Dendritic cell treated with granulocyte-macrophage colony-stimulating factor and Interleukin-4, amounts not matched to agents 40 ng/mL and 50 ng/mL, for 4 days (primary cell): ENCODE data around the gene CLRN1.

ENCODE experiments used
- H3K27ac Mint-ChIP-seq: one replicate; pipeline ENCODE4 v1.8.0; 2022; ENCODE audit warnings: mild to moderate bottlenecking, mixed read lengths
- H3K27me3 Mint-ChIP-seq: one replicate; pipeline ENCODE4 v1.8.0; 2022; ENCODE audit warnings: mild to moderate bottlenecking, mixed read lengths
- H3K36me3 Mint-ChIP-seq: one replicate; pipeline ENCODE4 v1.8.0; 2022; ENCODE audit warnings: low read depth, mixed read lengths
- H3K4me1 Mint-ChIP-seq: one replicate; pipeline ENCODE4 v1.8.0; 2022; ENCODE audit warnings: low read depth, mixed read lengths
- H3K4me3 Mint-ChIP-seq: one replicate; pipeline ENCODE4 v1.8.0; 2022; ENCODE audit warnings: mild to moderate bottlenecking, moderate library complexity, mixed read lengths
- H3K9me3 Mint-ChIP-seq: one replicate; pipeline ENCODE4 v1.8.0; 2022; ENCODE audit warnings: mixed read lengths
- intact Hi-C: fragments of 100-400 bp; cut with micrococcal nuclease; formaldehyde crosslinking; loops from one replicate; pipeline ENCODE4 v1.15.0; 2022

The CLRN1 gene

GRCh38 chr3:150921209-150921608, 51.3 kb downstream of the CLRN1 start:
- no peak overlapping the region for H3K4me3 Mint-ChIP-seq
- H3K4me1 Mint-ChIP-seq: peaks cover 12% of the 10 kb centered on the region
- intact Hi-C loops: no loop called here
- no peaks in the 10 kb centered on the region for H3K36me3 Mint-ChIP-seq
- H3K27me3 Mint-ChIP-seq: peaks cover 2% of the 10 kb centered on the region
- no peaks in the 10 kb centered on the region for H3K9me3 Mint-ChIP-seq
- no peak overlapping the region for H3K27ac Mint-ChIP-seq

- peaks cover 2% of the 10 kb centered on the region for H3K27me3 Mint-ChIP-seq
- no peaks in the 10 kb centered on the region for H3K9me3 Mint-ChIP-seq
- intact Hi-C loops: no loop called here
- H3K27ac Mint-ChIP-seq: no peak overlapping the region
- H3K36me3 Mint-ChIP-seq: no peaks in the 10 kb centered on the region
- H3K4me1 Mint-ChIP-seq: peaks cover 2% of the 10 kb centered on the region
- no peak overlapping the region for H3K4me3 Mint-ChIP-seq
Observed at GRCh38 chr3:150920236-150920635, 52.3 kb downstream of the CLRN1 start.

- intact Hi-C loops: no loop called here
- peaks cover 2% of the 10 kb centered on the region for H3K27me3 Mint-ChIP-seq
- H3K27ac Mint-ChIP-seq: no peak overlapping the region
- H3K36me3 Mint-ChIP-seq: no peaks in the 10 kb centered on the region
- peaks cover 6% of the 10 kb centered on the region for H3K4me1 Mint-ChIP-seq
- H3K4me3 Mint-ChIP-seq: no peak overlapping the region
- H3K9me3 Mint-ChIP-seq: no peaks in the 10 kb centered on the region
Observed at GRCh38 chr3:150917951-150918350, 54.6 kb downstream of the CLRN1 start.

- Mint-ChIP-seq H3K4me3 (no peak overlapping the region), H3K27ac (no peak overlapping the region), H3K4me1 (peaks cover 20% of the 10 kb centered on the region), H3K9me3 (no peaks in the 10 kb centered on the region), H3K36me3 (no peaks in the 10 kb centered on the region), H3K27me3 (no peaks in the 10 kb centered on the region)
- intact Hi-C loops: no loop called here
Observed at GRCh38 chr3:150913133-150913922, 59.2 kb downstream of the CLRN1 start.

- no peak overlapping the region for H3K27ac Mint-ChIP-seq
- intact Hi-C loops: no loop called here
- no peaks in the 10 kb centered on the region for H3K9me3 Mint-ChIP-seq
- no peak overlapping the region for H3K4me3 Mint-ChIP-seq
- H3K36me3 Mint-ChIP-seq: no peaks in the 10 kb centered on the region
- peaks cover 2% of the 10 kb centered on the region for H3K27me3 Mint-ChIP-seq
- H3K4me1 Mint-ChIP-seq: peaks cover 20% of the 10 kb centered on the region
Observed at GRCh38 chr3:150912501-150912900, 60.0 kb downstream of the CLRN1 start.

- H3K27ac Mint-ChIP-seq: no peak overlapping the region
- no peaks in the 10 kb centered on the region for H3K36me3 Mint-ChIP-seq
- peaks cover 2% of the 10 kb centered on the region for H3K27me3 Mint-ChIP-seq
- H3K4me1 Mint-ChIP-seq: peaks cover 20% of the 10 kb centered on the region
- intact Hi-C loops: no loop called here
- H3K9me3 Mint-ChIP-seq: no peaks in the 10 kb centered on the region
- H3K4me3 Mint-ChIP-seq: no peak overlapping the region
Observed at GRCh38 chr3:150911771-150912170, 60.8 kb downstream of the CLRN1 start.

- peaks cover 2% of the 10 kb centered on the region for H3K27me3 Mint-ChIP-seq
- no peaks in the 10 kb centered on the region for H3K36me3 Mint-ChIP-seq
- H3K27ac Mint-ChIP-seq: no peak overlapping the region
- H3K4me1 Mint-ChIP-seq: peaks cover 7% of the 10 kb centered on the region
- intact Hi-C loops: no loop called here
- H3K4me3 Mint-ChIP-seq: no peak overlapping the region
- no peaks in the 10 kb centered on the region for H3K9me3 Mint-ChIP-seq
Observed at GRCh38 chr3:150906461-150906860, 66.1 kb downstream of the CLRN1 start.

- no peak overlapping the region for H3K4me3 Mint-ChIP-seq
- H3K27ac Mint-ChIP-seq: no peak overlapping the region
- intact Hi-C loops: no loop called here
- peaks cover 7% of the 10 kb centered on the region for H3K4me1 Mint-ChIP-seq
- H3K36me3 Mint-ChIP-seq: no peaks in the 10 kb centered on the region
- peaks cover 2% of the 10 kb centered on the region for H3K27me3 Mint-ChIP-seq
- H3K9me3 Mint-ChIP-seq: no peaks in the 10 kb centered on the region
Observed at GRCh38 chr3:150905746-150906145, 66.8 kb downstream of the CLRN1 start.

- peaks cover 2% of the 10 kb centered on the region for H3K27me3 Mint-ChIP-seq
- H3K4me3 Mint-ChIP-seq: no peak within 1 kb of the TSS
- no peaks in the 10 kb centered on the region for H3K9me3 Mint-ChIP-seq
- intact Hi-C loops: no loop called here
- peaks cover 7% of the 10 kb centered on the region for H3K4me1 Mint-ChIP-seq
- no peak within 1 kb of the TSS for H3K27ac Mint-ChIP-seq
- no peaks in the 10 kb centered on the region for H3K36me3 Mint-ChIP-seq
Observed at GRCh38 chr3:150905339-150905738, 67.2 kb downstream of the CLRN1 start, which contains the start of gene MINDY4B. Gene MINDY4B, minus strand, starts transcription at chr3:150905439. Its CDS starts 0 bp downstream, at chr3:150905439.

GRCh38 chr3:150902988-150903387, 69.5 kb downstream of the CLRN1 start:
- H3K4me1 Mint-ChIP-seq: peaks cover 18% of the 10 kb centered on the region
- intact Hi-C loops: no loop called here
- no peak overlapping the region for H3K4me3 Mint-ChIP-seq
- no peaks in the 10 kb centered on the region for H3K27me3 Mint-ChIP-seq
- H3K27ac Mint-ChIP-seq: no peak overlapping the region
- H3K9me3 Mint-ChIP-seq: no peaks in the 10 kb centered on the region
- no peaks in the 10 kb centered on the region for H3K36me3 Mint-ChIP-seq

GRCh38 chr3:150901793-150902192, 70.7 kb downstream of the CLRN1 start:
- Mint-ChIP-seq H3K4me1 (peaks cover 18% of the 10 kb centered on the region), H3K27ac (no peak overlapping the region)

GRCh38 chr3:150899141-150899540, 73.4 kb downstream of the CLRN1 start:
- no peaks in the 10 kb centered on the region for H3K36me3 Mint-ChIP-seq
- peaks cover 15% of the 10 kb centered on the region for H3K4me1 Mint-ChIP-seq
- H3K9me3 Mint-ChIP-seq: no peaks in the 10 kb centered on the region
- no peaks in the 10 kb centered on the region for H3K27me3 Mint-ChIP-seq
- intact Hi-C loops: no loop called here
- H3K4me3 Mint-ChIP-seq: no peak overlapping the region
- H3K27ac Mint-ChIP-seq: no peak overlapping the region

More at GRCh38 chr3:150901793-150902192, 70.7 kb downstream of the CLRN1 start:
- Mint-ChIP-seq H3K27me3 (no peaks in the 10 kb centered on the region), H3K4me3 (no peak overlapping the region), H3K36me3 (no peaks in the 10 kb centered on the region), H3K9me3 (no peaks in the 10 kb centered on the region)
- intact Hi-C loops: no loop called here

- H3K9me3 Mint-ChIP-seq: no peaks in the 10 kb centered on the region
- no peak overlapping the region for H3K27ac Mint-ChIP-seq
- H3K27me3 Mint-ChIP-seq: no peaks in the 10 kb centered on the region
- H3K4me1 Mint-ChIP-seq: peaks cover 15% of the 10 kb centered on the region
- no peaks in the 10 kb centered on the region for H3K36me3 Mint-ChIP-seq
- H3K4me3 Mint-ChIP-seq: no peak overlapping the region
- intact Hi-C loops: no loop called here
Observed at GRCh38 chr3:150898046-150898754, 74.3 kb downstream of the CLRN1 start.

GRCh38 chr3:150897592-150897991, 74.9 kb downstream of the CLRN1 start:
- H3K27ac Mint-ChIP-seq: no peak overlapping the region
- intact Hi-C loops: no loop called here
- no peaks in the 10 kb centered on the region for H3K9me3 Mint-ChIP-seq
- H3K27me3 Mint-ChIP-seq: no peaks in the 10 kb centered on the region
- H3K36me3 Mint-ChIP-seq: no peaks in the 10 kb centered on the region
- H3K4me1 Mint-ChIP-seq: peaks cover 15% of the 10 kb centered on the region
- H3K4me3 Mint-ChIP-seq: no peak overlapping the region
